HepG2 (cell line): ENCODE data around the gene SLC1A3. TPM values are rescaled to one million over a fixed set of nuclear protein-coding genes. Genes with fewer than 3 reads are reported as not detected.

Source experiments
- ATAC-seq: fragments of 200-7000 bp; cut with Tn5 transposase; 3 replicates; pipeline ENCODE4 v1.9.1; 2020; ENCODE audit warnings: mild to moderate bottlenecking, moderate library complexity
- BruUV-seq: library from RNA; stranded (reverse); fragments of 400-500 nt; replicated peaks from 2 replicates; lab custom pipeline; 2021; lab: Mats Ljungman, UMichigan
- CTCF ChIA-PET: fragments of 300-600 bp; formaldehyde crosslinking; extraction: SDS; loops from one replicate; lab custom pipeline; 2021; ENCODE audit warnings: low total read pairs, inconsistent platforms, low intra/inter-chr PET ratio; lab: Yijun Ruan, JAX
- POLR2A ChIA-PET: fragments of 350-600 bp; sonication (Branson Sonifier 250); formaldehyde crosslinking; loops from one replicate; lab custom pipeline; 2020; ENCODE audit warnings: antibody characterized with exemption, inconsistent platforms; lab: Yijun Ruan, JAX
- DNase-seq: peaks from one replicate; pipeline ENCODE4 v3.0.0-alpha.2; 2015; ENCODE audit warnings: low spot score
- FAIRE-seq: peaks from 3 replicates; lab custom pipeline; 2011; peaks lifted over from hg19 to GRCh38; lab: Jason Lieb, UNC
- H2AFZ ChIP-seq: one replicate; pipeline ENCODE4 v1.6.1; 2011; ENCODE audit warnings: low read length, inconsistent platforms
- H3K27ac ChIP-seq: fragments of 300-600 bp; 3 replicates; pipeline ENCODE4 v1.8.0; 2011; ENCODE audit warnings: mixed run types, mild to moderate bottlenecking, mixed read lengths, low read length, inconsistent platforms; ENCODE audit not compliant: insufficient read depth; ENCODE audit errors: extremely low read length
- H3K27me3 ChIP-seq, 2 experiments: fragments of 200-600 bp in 1 of 2; 2 replicates in 1 of 2; 3 replicates in 1 of 2; pipeline versions ENCODE4 v1.6.0 to v1.8.0; 2011; ENCODE audit warnings: low read length in 2 of 2, mild to moderate bottlenecking in 2 of 2, moderate library complexity in 2 of 2, inconsistent platforms in 1 of 2; ENCODE audit not compliant: insufficient read depth in 2 of 2, control insufficient read depth in 1 of 2
- H3K36me3 ChIP-seq, 2 experiments: fragments of 200-600 bp in 1 of 2; replicated peaks in 1 of 2; 2 replicates in 1 of 2; 3 replicates in 1 of 2; pipeline versions ENCODE4 v1.5.1 to v1.8.0; 2011; ENCODE audit warnings: low read length in 2 of 2, inconsistent platforms in 1 of 2; ENCODE audit not compliant: insufficient read depth in 2 of 2, control insufficient read depth in 1 of 2
- H3K4me1 ChIP-seq: 2 replicates; pipeline ENCODE4 v1.5.1; 2012; ENCODE audit warnings: low read length, inconsistent platforms; ENCODE audit not compliant: insufficient read depth
- H3K4me2 ChIP-seq: 2 replicates; pipeline ENCODE4 v1.6.0; 2011; ENCODE audit warnings: low read depth, low read length, inconsistent platforms
- H3K4me3 ChIP-seq, 3 experiments: fragments of 200-600 bp in 1 of 3; sonication (generic), shearing (Covaris generic) in 1 of 3; replicated peaks in 1 of 3; 2 replicates each; pipeline ENCODE4 v1.5.1; 2011 to 2016; ENCODE audit warnings: low read length in 3 of 3, inconsistent platforms in 2 of 3, low read depth in 2 of 3, mild to moderate bottlenecking in 2 of 3, control low read depth in 1 of 3, mixed read lengths in 1 of 3; ENCODE audit not compliant: insufficient read depth in 1 of 3
- H3K79me2 ChIP-seq: one replicate; pipeline ENCODE4 v1.6.1; 2011; ENCODE audit warnings: low read length, inconsistent platforms; ENCODE audit not compliant: insufficient read depth
- H3K9ac ChIP-seq: 2 replicates; pipeline ENCODE4 v1.6.0; 2011; ENCODE audit warnings: mild to moderate bottlenecking, low read depth, low read length, inconsistent platforms; ENCODE audit not compliant: insufficient read depth
- H3K9me3 ChIP-seq: 2 replicates; pipeline ENCODE4 v1.5.1; 2012; ENCODE audit warnings: mild to moderate bottlenecking, low read length
- H4K20me1 ChIP-seq: 2 replicates; pipeline ENCODE4 v1.6.0; 2011; ENCODE audit warnings: inconsistent platforms, mild to moderate bottlenecking, low read length, moderate library complexity; ENCODE audit not compliant: insufficient read depth
- ATF7 ChIP-seq, 2 experiments: fragments of 450-650 bp in 1 of 2; sonication (generic) in 1 of 2; formaldehyde crosslinking in 1 of 2; IDR thresholded peaks; 2 replicates each; pipeline versions ENCODE4 v1.4.0 to v1.6.1; 2016 to 2020; ENCODE audit warnings: antibody characterized with exemption in 1 of 2, mild to moderate bottlenecking in 1 of 2, missing genetic modification reagents in 1 of 2
- CREB1 ChIP-seq, 2 experiments: fragments of 450-650 bp in 1 of 2; IDR thresholded peaks; 2 replicates each; pipeline ENCODE4 v1.6.1; 2016 to 2017; ENCODE audit warnings: control low read depth in 1 of 2, mild to moderate bottlenecking in 1 of 2, missing compliant biosample characterization in 1 of 2, missing genetic modification characterization in 1 of 2
- RXRB ChIP-seq: IDR thresholded peaks from 2 replicates; pipeline ENCODE4 v1.6.1; 2016; ENCODE audit warnings: borderline replicate concordance, missing genetic modification reagents, missing compliant biosample characterization
- ZNF274 ChIP-seq: sonication (generic); formaldehyde crosslinking; IDR thresholded peaks from 2 replicates; pipeline ENCODE4 v1.5.1; 2020; ENCODE audit warnings: mild to moderate bottlenecking, missing genetic modification reagents
- ZNF703 ChIP-seq: sonication (generic); formaldehyde crosslinking; IDR thresholded peaks from 2 replicates; pipeline ENCODE4 v1.5.1; 2020; ENCODE audit warnings: missing genetic modification reagents, mild to moderate bottlenecking, moderate library complexity, borderline replicate concordance
- WGBS: methylation state at CpG from one replicate; pipeline ENCODE4 v1.1.6; 2017; ENCODE audit warnings: low lambda C conversion rate; 5-methylcytosine and 5-hydroxymethylcytosine counted together
- in situ Hi-C: cut with HindIII; loops from 2 replicates; pipeline ENCODE4 v1.10.0; 2017; ENCODE audit warnings: low pct_unique_long_range_greater_than_20kb; ENCODE audit not compliant: extremely low pct_ligation_motif_present
- intact Hi-C: fragments of 100-400 bp; cut with micrococcal nuclease; formaldehyde crosslinking; loops from one replicate; pipeline ENCODE4 v1.10.0; 2022; ENCODE audit not compliant: unreplicated experiment
- polyA plus RNA-seq, 8 experiments: library from polyadenylated mRNA; depleted of rRNA in 3 of 8; stranded (reverse) in 7 of 8; unstranded in 1 of 8; fragments of >200 nt; fragmentation: Illumina TruSeq in 4 of 8; extraction: Trizol in 4 of 8; gene quantifications; 2 replicates each; pipeline versions ENCODE4 v1.2.1 to v1.2.3, GENCODE V29; 2011 to 2016; ENCODE audit warnings: low read depth in 4 of 8, missing spikeins in 1 of 8, mixed read lengths in 1 of 8; ENCODE audit not compliant: insufficient read depth in 1 of 8
- total RNA-seq, 5 experiments: library from RNA; depleted of rRNA; stranded (reverse); fragments of >200 nt; fragmentation: Illumina TruSeq; extraction: Trizol; gene quantifications; 2 replicates each; pipeline ENCODE4 v1.2.3, GENCODE V29; 2016; ENCODE audit warnings: low read depth in 1 of 5

The SLC1A3 gene
- total and polyA plus RNA-seq, 2 of the 13 experiments (the other 11 are each of a cell fraction or from before 2014, with no cell fraction given), result 0.09 TPM; not detected in 1

DNA sequence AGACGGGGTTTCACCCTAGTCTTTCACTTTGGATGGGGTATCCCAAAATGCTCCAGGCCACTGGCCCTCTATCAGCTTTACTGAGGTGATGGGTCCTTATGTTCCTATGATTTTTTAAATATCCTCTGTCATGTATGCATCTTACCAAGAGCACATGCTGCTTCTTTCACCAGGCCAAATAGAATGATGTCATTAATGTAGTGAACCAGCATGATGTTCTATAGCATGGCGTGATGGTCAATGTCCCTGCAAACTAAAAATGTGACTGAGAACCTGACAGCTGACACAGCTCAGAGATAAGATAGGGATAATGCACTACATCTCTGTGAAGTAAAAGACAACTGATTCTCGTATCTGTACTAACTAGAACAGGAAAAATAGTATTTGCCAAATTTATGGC, 103.6 kb downstream of the SLC1A3 start:
- POLR2A ChIA-PET, result no interaction called here
- H4K20me1 ChIP-seq, result no peaks in the 10 kb centered on the region
- no peaks in the 10 kb centered on the region for H3K79me2 ChIP-seq
- ATAC-seq (no peak), DNase-seq (no peak), FAIRE-seq (no peak)
- intact Hi-C loops, result no loop called here
- no peak overlapping the region for H3K9ac ChIP-seq
- 1% methylated on average over 3 of the region's 3 CpGs for WGBS
- no peaks in the 10 kb centered on the region for H3K4me1 ChIP-seq
- H3K27ac ChIP-seq, result no peak overlapping the region
- no TSS peak for BruUV-seq
- H3K27me3 ChIP-seq, result 0 out of 5 replicates have a peak, but pooled peaks cover 0 to 3% of the 10 kb centered on the region in 2 experiments
- in situ Hi-C loops, result no loop called here
- H2AFZ ChIP-seq, result no peak overlapping the region
- H3K4me2 ChIP-seq, result no peak overlapping the region
- no peaks in the 10 kb centered on the region for H3K9me3 ChIP-seq
- H3K36me3 ChIP-seq, result no peaks in the 10 kb centered on the region
- no peak overlapping the region for H3K4me3 ChIP-seq
- CTCF ChIA-PET, result no interaction called here
- TF ChIP-seq ZNF703 (CRISPR knock-in tag) (no peak), ATF7 (IDR thresholded peaks at IDR 0.05) (peak; percentile 81), ATF7 (CRISPR knock-in tag; IDR thresholded peaks at IDR 0.05) (no peak), RXRB (CRISPR knock-in tag) (no peak)

DNA sequence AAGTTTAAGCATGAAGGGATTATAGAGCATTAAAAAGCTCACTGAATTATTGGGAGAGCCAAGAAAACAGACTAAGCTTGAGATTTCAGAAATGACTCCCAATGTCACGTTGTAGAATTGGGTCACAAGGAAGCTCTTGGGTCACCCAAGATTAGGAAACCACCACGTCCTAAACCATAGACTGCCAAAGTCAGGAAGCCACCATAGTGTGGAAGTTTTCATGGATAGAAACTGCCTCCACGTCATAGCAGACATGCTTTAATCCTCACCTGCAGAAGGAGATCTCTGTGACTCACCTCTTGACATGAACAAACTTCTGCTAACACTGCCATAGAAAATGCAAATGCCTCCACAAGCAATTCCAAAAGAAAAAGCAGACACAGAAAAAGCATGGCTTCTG, 106.3 kb downstream of the SLC1A3 start:
- no peaks in the 10 kb centered on the region for H3K79me2 ChIP-seq
- WGBS, result 8% methylated on average over 3 of the region's 3 CpGs
- ATAC-seq (no peak), FAIRE-seq (no peak), DNase-seq (no peak)
- no peaks in the 10 kb centered on the region for H3K4me1 ChIP-seq
- no peak overlapping the region for H3K4me3 ChIP-seq
- no peak overlapping the region for H3K9ac ChIP-seq
- H3K4me2 ChIP-seq, result no peak overlapping the region
- ChIA-PET CTCF (no interaction called here), POLR2A (no interaction called here)
- H3K27ac ChIP-seq, result no peak overlapping the region
- H3K9me3 ChIP-seq, result no peaks in the 10 kb centered on the region
- no TSS peak for BruUV-seq
- TF ChIP-seq CREB1 (IDR thresholded peaks at IDR 0.05), result peak; percentile 45; the same call in 1 of the 2 replicates
- no peak for TF ChIP-seq CREB1 (CRISPR knock-in tag; IDR thresholded peaks at IDR 0.05)
- TF ChIP-seq ZNF274 (CRISPR knock-in tag), result no peak
- H4K20me1 ChIP-seq, result no peaks in the 10 kb centered on the region
- no peak overlapping the region for H2AFZ ChIP-seq
- no peaks in the 10 kb centered on the region for H3K27me3 ChIP-seq
- intact Hi-C loops, result no loop called here
- in situ Hi-C loops, result no loop called here
- H3K36me3 ChIP-seq, result no peaks in the 10 kb centered on the region
